ENCODE measurements around the gene SH3BP1. TPM values are rescaled to one million over a fixed set of nuclear protein-coding genes. Genes with fewer than 3 reads are reported as not detected.

The SH3BP1 gene
- total RNA-seq, 1 experiment from 2014 or later = 39.4 TPM

- TF ChIP-seq, protein P1, sequence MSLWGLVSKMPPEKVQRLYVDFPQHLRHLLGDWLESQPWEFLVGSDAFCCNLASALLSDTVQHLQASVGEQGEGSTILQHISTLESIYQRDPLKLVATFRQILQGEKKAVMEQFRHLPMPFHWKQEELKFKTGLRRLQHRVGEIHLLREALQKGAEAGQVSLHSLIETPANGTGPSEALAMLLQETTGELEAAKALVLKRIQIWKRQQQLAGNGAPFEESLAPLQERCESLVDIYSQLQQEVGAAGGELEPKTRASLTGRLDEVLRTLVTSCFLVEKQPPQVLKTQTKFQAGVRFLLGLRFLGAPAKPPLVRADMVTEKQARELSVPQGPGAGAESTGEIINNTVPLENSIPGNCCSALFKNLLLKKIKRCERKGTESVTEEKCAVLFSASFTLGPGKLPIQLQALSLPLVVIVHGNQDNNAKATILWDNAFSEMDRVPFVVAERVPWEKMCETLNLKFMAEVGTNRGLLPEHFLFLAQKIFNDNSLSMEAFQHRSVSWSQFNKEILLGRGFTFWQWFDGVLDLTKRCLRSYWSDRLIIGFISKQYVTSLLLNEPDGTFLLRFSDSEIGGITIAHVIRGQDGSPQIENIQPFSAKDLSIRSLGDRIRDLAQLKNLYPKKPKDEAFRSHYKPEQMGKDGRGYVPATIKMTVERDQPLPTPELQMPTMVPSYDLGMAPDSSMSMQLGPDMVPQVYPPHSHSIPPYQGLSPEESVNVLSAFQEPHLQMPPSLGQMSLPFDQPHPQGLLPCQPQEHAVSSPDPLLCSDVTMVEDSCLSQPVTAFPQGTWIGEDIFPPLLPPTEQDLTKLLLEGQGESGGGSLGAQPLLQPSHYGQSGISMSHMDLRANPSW (CRISPR knock-in tag; conservative IDR thresholded peaks at IDR 0.05; ENCODE audit: low read depth) = no peak
- TF ChIP-seq ATF1 (CRISPR knock-in tag; IDR thresholded peaks at IDR 0.05) (no peak), NR3C1 (CRISPR knock-in tag; conservative IDR thresholded peaks at IDR 0.05; ENCODE audit: low read depth) (no peak), USF1 (CRISPR knock-in tag; IDR thresholded peaks at IDR 0.05) (no peak), PRRX2 (CRISPR knock-in tag; IDR thresholded peaks at IDR 0.05) (no peak), OVOL2 (CRISPR knock-in tag; IDR thresholded peaks at IDR 0.05; ENCODE audit: borderline replicate concordance) (no peak), ZNF263 (CRISPR knock-in tag; IDR thresholded peaks at IDR 0.05; ENCODE audit: low read depth) (no peak), TEAD4 (CRISPR knock-in tag; IDR thresholded peaks at IDR 0.05) (no peak)
These were observed 28.9 kb upstream of the SH3BP1 start (continued) for GRCh38 chr22:37610480-37611129.

DNA sequence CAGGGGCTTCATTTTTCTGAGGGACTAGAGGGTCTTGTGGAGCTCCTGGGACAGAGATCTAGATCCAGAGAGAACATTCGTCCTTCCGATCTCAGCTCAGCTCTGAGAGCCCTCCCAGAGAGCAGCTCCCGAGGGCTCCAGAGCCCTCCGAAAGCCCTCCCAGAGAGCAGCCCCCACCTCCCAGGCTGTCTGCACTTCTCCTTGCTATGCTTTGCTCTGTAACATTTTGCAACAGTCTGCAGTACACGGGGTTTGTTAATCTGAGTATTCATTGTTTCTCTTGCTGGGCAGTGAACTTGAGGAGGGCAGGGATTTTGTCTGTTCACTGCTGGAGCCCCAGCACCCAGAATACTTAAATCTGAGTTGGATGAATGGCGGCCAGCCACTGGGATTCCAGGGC, 28.3 kb upstream of the SH3BP1 start:
- CTCF ChIA-PET = no interaction called here
- H3K4me1 Mint-ChIP-seq = peaks cover 12% of the 10 kb centered on the region
- peaks cover 9% of the 10 kb centered on the region for H3K36me3 Mint-ChIP-seq
- TF ChIP-seq CREM (CRISPR knock-in tag; IDR thresholded peaks at IDR 0.05) = no peak
- H3K27me3 Mint-ChIP-seq (ENCODE audit: low read depth) = no peaks in the 10 kb centered on the region
- no peak overlapping the region for H3K4me3 Mint-ChIP-seq
- no peak for ATAC-seq
- H3K27ac Mint-ChIP-seq = no peak overlapping the region
- POLR2A ChIA-PET = no interaction called here
- DNase-seq (ENCODE audit: low spot score) = no peak
- H3K9me3 Mint-ChIP-seq = no peaks in the 10 kb centered on the region

GRCh38 chr22:37616201-37617083, 23.0 kb upstream of the SH3BP1 start:
- ChIA-PET CTCF (interaction anchor here (1.6 to 2.0 kb wide), 2 partner anchors 9 to 10 kb away, joined by 6 to 10 read pairs; no protein-coding TSS in a partner anchor), POLR2A (no interaction called here)
- H3K27me3 Mint-ChIP-seq (ENCODE audit: low read depth) = no peaks in the 10 kb centered on the region
- DNase-seq (ENCODE audit: low spot score) (no peak), ATAC-seq (no peak)
- H3K4me1 Mint-ChIP-seq = no peaks in the 10 kb centered on the region
- H3K4me3 Mint-ChIP-seq = no peak overlapping the region
- no peak overlapping the region for H3K27ac Mint-ChIP-seq
- H3K9me3 Mint-ChIP-seq = no peaks in the 10 kb centered on the region
- peaks cover 31% of the 10 kb centered on the region for H3K36me3 Mint-ChIP-seq
- TF ChIP-seq NFYB (CRISPR knock-in tag; conservative IDR thresholded peaks at IDR 0.05; ENCODE audit: low read depth) = no peak
- TF ChIP-seq ATF2 (CRISPR knock-in tag; IDR thresholded peaks at IDR 0.05; ENCODE audit: borderline replicate concordance, low read depth) = no peak
- no peak for TF ChIP-seq ZNF396 (CRISPR knock-in tag; IDR thresholded peaks at IDR 0.05; ENCODE audit: borderline replicate concordance)
- no peak for TF ChIP-seq MXD4 (CRISPR knock-in tag; IDR thresholded peaks at IDR 0.05; ENCODE audit: borderline replicate concordance)
- no peak for TF ChIP-seq GABPB1 (CRISPR knock-in tag; IDR thresholded peaks at IDR 0.05)
- TF ChIP-seq ZNF423 (CRISPR knock-in tag; IDR thresholded peaks at IDR 0.05) = no peak
- TF ChIP-seq, protein P2, sequence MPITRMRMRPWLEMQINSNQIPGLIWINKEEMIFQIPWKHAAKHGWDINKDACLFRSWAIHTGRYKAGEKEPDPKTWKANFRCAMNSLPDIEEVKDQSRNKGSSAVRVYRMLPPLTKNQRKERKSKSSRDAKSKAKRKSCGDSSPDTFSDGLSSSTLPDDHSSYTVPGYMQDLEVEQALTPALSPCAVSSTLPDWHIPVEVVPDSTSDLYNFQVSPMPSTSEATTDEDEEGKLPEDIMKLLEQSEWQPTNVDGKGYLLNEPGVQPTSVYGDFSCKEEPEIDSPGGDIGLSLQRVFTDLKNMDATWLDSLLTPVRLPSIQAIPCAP (CRISPR knock-in tag; IDR thresholded peaks at IDR 0.05) = no peak
- TF ChIP-seq, protein P3, sequence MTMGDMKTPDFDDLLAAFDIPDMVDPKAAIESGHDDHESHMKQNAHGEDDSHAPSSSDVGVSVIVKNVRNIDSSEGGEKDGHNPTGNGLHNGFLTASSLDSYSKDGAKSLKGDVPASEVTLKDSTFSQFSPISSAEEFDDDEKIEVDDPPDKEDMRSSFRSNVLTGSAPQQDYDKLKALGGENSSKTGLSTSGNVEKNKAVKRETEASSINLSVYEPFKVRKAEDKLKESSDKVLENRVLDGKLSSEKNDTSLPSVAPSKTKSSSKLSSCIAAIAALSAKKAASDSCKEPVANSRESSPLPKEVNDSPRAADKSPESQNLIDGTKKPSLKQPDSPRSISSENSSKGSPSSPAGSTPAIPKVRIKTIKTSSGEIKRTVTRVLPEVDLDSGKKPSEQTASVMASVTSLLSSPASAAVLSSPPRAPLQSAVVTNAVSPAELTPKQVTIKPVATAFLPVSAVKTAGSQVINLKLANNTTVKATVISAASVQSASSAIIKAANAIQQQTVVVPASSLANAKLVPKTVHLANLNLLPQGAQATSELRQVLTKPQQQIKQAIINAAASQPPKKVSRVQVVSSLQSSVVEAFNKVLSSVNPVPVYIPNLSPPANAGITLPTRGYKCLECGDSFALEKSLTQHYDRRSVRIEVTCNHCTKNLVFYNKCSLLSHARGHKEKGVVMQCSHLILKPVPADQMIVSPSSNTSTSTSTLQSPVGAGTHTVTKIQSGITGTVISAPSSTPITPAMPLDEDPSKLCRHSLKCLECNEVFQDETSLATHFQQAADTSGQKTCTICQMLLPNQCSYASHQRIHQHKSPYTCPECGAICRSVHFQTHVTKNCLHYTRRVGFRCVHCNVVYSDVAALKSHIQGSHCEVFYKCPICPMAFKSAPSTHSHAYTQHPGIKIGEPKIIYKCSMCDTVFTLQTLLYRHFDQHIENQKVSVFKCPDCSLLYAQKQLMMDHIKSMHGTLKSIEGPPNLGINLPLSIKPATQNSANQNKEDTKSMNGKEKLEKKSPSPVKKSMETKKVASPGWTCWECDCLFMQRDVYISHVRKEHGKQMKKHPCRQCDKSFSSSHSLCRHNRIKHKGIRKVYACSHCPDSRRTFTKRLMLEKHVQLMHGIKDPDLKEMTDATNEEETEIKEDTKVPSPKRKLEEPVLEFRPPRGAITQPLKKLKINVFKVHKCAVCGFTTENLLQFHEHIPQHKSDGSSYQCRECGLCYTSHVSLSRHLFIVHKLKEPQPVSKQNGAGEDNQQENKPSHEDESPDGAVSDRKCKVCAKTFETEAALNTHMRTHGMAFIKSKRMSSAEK (CRISPR knock-in tag; IDR thresholded peaks at IDR 0.05; ENCODE audit: borderline replicate concordance) = no peak
- no peak for TF ChIP-seq CREM (CRISPR knock-in tag; IDR thresholded peaks at IDR 0.05)
- no peak for TF ChIP-seq ZBTB21 (CRISPR knock-in tag; IDR thresholded peaks at IDR 0.05; ENCODE audit: borderline replicate concordance)
- no peak for TF ChIP-seq ELF4 (CRISPR knock-in tag; IDR thresholded peaks at IDR 0.05; ENCODE audit: low read depth)
- no peak for TF ChIP-seq ZNF317 (CRISPR knock-in tag; IDR thresholded peaks at IDR 0.05; ENCODE audit: borderline replicate concordance, low read depth)

All from WTC11 (cell line).